ENCODE data around the gene TSPAN17.

GRCh38 chr5:176618783-176619182 is 28.5 kb upstream of the TSPAN17 start:
- TF ChIP-seq CTCF (IDR thresholded peaks at IDR 0.05 in 2 of 3, conservative IDR thresholded peaks at IDR 0.05 in 1 of 3; ENCODE audit: insufficient read depth in 2 of 3, low read depth in 1 of 3, low read length in 3 of 3) (no peak), PRDM10 (IDR thresholded peaks at IDR 0.05; ENCODE audit: partially characterized antibody) (no peak), BCOR (IDR thresholded peaks at IDR 0.05) (no peak), MAX (CRISPR knock-in tag; IDR thresholded peaks at IDR 0.05) (no peak), XRCC4 (IDR thresholded peaks at IDR 0.05; ENCODE audit: extremely low read depth, insufficient read depth, insufficient read length) (no peak), REST (IDR thresholded peaks at IDR 0.05; ENCODE audit: borderline replicate concordance) (no peak), REST (CRISPR knock-in tag; IDR thresholded peaks at IDR 0.05; ENCODE audit: low read depth) (no peak), SMARCA4 (IDR thresholded peaks at IDR 0.05) (no peak), POLR2A (conservative IDR thresholded peaks at IDR 0.05) (no peak), HOXB6 (CRISPR knock-in tag; IDR thresholded peaks at IDR 0.05; ENCODE audit: borderline replicate concordance) (no peak), ZNF124 (CRISPR knock-in tag; IDR thresholded peaks at IDR 0.05) (no peak), SIN3B (IDR thresholded peaks at IDR 0.05; ENCODE audit: low read depth) (no peak)
